Mesenteric fat pad (tissue), 1 donor: ENCODE data around the gene PHF12. TPM values are rescaled to one million over a fixed set of nuclear protein-coding genes. Genes with fewer than 3 reads are reported as not detected.

ENCODE experiments used
- DNase-seq: peaks from one replicate; pipeline ENCODE4 v3.0.0-alpha.2; 2020; ENCODE audit warnings: low spot score
- total RNA-seq: library from RNA; stranded (reverse); fragmentation: NEBNext Ultra II Directional; extraction: Animal tissue kit (Norgen Biotek cat#: 25700); gene quantifications from one replicate; pipeline ENCODE4 v1.2.1, GENCODE V29; 2021
- donor health status: DM: yes; HTN: yes; CAD: no.

The PHF12 gene
- total RNA-seq, 1 donor from 2014 or later = 29.3 TPM

GRCh38 chr17:28955408-28955807, 4.1 kb upstream of the PHF12 start:
- peak; percentile 82 for DNase-seq

GRCh38 chr17:28954886-28955285, 3.6 kb upstream of the PHF12 start:
- DNase-seq = peak; percentile 14

DNA sequence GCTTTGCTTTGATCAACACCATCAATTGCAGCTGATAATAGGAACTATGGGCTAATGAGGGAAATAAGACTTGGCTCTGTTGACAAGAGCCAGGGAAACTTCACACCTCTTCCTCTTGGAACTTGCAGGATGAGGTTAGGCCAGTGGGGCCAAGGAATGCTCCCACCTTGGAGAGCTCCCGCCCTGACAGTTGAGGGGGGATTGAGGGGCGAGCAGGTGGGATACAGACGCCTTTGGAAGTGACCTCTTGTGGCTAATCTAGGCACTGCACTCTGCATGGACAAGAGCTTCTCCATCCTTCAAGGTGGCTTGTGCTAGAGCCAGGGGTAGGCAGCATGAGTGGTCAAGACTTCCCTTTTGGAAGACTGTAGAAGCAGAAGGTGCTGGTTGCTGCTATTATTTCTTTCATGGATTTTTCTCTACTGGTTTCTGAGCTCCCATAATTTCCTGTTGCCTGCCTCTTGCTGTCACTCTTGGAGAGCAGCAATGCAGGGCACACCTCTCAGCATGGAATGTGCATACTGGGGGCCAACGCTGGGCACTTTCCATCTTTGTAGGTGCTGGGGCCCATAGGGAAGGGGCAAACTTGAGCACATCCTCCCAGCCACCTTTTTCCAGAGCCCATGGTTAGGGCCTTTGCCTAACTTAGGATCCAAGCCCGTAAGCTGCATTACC, 2.3 kb upstream of the PHF12 start:
- DNase-seq = peak; percentile 59

- DNase-seq = peak; percentile 97
Observed at GRCh38 chr17:28951991-28952975, 965 bp upstream of the PHF12 start.

DNA sequence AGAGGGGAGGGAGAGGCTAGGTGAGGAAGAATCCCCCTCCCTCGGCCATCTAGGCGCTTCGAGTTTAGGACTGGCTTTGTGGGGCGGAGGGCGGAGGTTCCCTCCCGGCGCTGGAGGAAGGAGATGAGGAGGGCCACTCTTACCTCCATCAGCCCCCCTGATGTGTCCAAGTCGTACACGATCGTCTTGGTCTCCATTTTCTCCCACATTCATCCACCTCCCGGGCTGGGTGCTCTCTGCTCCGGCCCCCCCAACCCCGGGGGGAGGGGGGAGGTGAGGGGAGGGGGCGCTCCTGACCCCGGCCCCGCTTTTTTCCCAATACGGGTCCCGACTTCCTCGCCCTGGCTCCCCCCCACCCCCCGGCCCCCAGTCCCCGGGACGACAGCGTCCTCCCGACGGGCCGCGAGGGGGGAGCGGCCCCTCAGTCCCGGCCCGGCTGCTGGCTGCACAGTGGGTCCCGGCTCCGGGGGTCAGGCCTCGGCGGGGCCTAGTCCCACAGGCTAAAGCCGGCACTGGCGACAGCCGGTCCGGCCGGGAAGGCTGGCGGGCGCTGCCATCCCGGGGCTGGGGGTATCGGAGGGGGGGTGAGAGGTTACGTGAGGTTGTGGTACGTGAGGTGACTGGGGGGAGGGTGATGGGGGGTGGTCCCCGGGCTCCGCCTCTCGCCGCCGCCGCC, 428 bp downstream of the PHF12 start:
- no peak for DNase-seq

DNA sequence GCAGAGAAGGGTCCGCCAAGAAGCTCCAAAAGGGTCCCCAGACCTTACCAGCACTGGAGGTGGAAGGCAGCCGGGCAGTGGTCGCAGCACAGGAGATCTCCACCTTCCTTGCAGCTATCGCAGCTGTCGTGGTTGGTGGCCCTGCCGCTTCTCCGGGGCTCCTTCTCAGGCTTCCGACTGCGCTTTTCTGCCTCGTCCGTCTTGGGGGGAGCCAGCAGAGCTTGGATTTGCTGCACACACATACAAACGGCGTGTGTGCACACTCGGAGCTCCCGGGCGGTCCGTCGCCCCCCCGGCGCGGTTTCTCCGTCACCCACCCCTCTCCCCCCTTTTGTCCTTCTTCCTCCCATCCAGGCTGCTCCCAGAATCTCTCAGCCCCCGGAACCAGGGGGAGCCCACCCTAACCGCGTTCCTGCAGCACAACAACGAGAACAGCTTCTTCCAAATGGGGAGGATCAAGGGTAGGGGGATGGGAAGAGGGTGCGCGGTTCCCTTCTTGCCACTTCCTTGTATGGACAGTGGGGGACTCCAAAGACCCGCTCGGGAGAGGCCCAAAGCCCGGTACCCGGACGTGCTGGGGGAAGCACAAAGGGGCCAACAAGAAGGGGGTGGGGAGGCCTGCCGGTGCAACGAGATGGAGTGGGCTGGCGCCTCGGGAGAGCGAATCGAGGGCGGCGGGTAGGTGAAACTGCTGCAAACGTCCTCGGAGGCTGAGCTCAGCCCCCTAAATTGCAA, 1.1 kb downstream of the PHF12 start:
- DNase-seq = no peak

DNA sequence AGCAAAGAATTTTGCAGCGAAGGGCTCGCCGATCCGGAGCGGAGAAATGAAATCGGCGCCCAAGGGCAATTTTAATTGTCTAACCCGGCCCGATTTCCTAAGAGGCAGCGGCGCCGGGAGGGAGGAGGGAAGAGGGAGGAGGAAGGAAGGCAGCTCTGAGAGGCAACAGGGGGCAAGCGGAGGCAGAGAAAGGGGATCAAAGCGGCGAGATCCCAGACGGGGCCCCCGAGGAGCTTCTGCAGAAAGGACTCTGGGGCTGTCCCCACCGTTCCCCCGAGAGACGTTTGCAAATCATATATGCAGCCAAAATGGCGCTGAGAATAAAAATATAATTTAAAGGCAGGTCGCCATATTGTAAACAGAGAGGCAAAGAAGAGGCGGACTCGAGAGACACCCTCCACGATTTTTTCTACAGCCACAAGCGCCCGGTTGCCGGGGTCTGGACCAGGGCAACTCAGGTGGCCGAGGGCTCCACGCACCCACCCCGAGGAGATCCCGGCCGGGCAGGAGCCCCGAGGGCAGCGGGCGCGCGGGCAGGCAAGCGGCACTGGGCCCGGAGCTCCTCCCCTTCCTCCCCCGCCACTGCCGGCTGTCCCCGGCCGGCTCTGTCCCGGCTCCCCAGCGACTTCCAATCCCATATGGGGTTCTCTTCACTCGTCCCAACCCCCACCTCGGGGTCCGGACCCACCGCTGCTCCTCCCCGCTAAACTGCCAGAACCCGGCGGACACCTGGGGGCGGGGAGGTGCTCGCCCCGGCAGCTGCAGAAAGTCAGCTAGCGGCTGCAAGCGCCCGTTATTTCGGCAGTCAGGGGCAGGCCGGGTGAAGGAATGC, 1.9 kb downstream of the PHF12 start:
- DNase-seq = no peak

GRCh38 chr17:28948873-28949184, 2.5 kb downstream of the PHF12 start:
- DNase-seq = no peak

- DNase-seq = no peak
Observed at GRCh38 chr17:28948342-28948741, 3.0 kb downstream of the PHF12 start.

GRCh38 chr17:28947639-28948038, 3.7 kb downstream of the PHF12 start:
- no peak for DNase-seq

DNA sequence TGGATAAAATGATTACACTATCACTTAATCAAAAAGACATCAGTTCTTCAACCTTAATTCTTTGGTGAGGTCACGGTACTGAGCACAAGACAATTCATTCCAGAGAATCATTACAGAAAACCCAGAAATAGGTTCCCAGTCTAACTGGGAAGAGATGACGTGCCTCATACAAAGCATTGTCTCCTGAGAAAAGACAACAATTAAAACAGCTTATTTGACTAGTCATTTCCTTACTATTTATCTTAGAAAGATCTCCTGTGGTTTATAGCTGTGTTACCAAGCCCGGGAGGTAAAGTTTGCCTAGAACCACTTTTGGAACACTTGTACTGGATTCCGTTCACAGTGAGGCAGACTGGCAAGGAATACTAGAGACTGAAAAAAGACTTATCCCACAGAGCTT, 5.1 kb downstream of the PHF12 start:
- no peak for DNase-seq

- DNase-seq = no peak
Observed at GRCh38 chr17:28944862-28945741, 6.2 kb downstream of the PHF12 start.

GRCh38 chr17:28944343-28944742, 7.0 kb downstream of the PHF12 start:
- DNase-seq = no peak

GRCh38 chr17:28942925-28943324, 8.4 kb downstream of the PHF12 start:
- no peak for DNase-seq

DNA sequence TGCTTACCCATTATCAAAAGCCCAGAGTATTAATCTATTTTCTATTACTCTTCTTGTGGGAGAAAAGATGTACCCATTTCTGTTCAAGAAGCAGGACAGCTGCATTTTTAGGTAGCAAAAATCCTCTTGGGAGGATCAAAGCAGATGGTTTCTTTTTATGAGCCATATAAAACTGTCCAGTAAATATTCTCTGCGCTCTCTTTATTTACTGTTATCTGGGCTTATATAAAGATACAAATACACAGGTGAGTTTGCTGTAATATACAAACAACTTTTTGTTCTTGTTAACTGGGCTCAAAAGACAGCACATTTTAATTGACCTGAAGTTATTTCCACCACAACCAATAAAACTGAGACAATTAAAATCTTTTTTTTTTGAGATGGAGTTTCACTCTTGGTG, 10.1 kb downstream of the PHF12 start:
- no peak for DNase-seq

DNA sequence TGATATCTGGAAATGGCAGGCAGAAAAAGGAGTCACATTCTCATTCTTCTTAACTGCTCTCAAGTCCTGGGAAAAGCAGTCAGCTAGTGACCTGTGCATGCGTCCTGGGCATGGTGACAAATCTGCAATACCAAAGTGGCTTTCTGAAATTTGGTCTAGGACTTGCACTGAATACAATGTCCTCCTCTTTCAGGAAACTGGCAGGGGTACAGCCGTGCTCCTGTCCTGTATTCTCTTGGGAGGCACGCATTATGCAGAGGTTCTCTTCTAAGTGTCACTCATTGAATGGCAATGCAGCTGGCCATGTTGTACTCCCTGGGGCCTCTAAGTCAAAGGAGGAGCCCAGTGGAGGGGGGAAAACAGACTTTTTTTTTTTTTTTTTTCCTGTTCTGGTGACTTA, 10.6 kb downstream of the PHF12 start:
- no peak for DNase-seq

DNA sequence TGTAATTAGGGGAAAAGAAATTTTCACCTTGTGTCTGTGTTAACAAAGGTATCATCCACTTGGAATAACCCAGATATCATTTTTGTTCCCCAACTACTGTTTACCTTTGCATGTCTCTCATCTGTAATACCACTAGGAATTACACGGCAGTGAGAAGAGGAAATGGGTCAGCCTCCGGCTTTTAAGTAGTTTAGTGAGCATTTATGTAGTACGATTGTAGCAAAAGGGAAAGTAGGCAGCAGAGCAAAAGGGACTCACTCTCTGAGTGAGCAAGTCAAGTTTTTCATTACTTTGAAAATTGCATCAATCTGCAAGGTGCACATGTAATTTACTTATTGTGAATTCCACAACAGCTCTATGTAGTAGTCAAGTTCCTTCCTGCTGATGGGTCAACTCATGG, 11.2 kb downstream of the PHF12 start:
- DNase-seq = no peak

DNA sequence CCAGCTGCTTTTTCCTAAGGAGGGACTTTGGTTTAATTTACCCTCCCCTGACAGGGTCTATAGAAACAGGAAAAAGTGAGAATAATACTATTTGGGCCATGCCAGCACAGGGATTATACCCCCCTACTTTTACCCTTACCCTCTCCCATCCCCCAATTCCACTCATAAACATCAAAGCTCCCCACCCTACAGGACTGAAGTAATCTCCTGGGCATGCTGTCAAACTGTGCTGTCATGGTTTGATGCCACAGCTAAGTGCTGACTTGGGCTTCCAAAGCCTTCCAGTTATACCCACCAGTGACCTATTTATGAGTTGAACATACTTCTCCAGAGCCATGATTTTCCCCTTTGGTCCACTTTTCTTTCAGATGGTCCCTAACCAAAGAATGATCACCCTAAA, 12.8 kb downstream of the PHF12 start:
- DNase-seq = no peak

- no peak for DNase-seq
Observed at GRCh38 chr17:28937044-28937729, 14.1 kb downstream of the PHF12 start.
